Vagina (tissue), 2 donors: Measurements from ENCODE around the gene NPAS3.

Experiments
- CTCF ChIP-seq, 3 experiments: fragments of 450-650 bp in 2 of 3; fragments of 200-600 bp in 1 of 3; sonication (generic) in 1 of 3; IDR thresholded peaks; one replicate each; pipeline ENCODE4 v1.5.1; 2017 to 2019; ENCODE audit warnings: antibody characterized with exemption in 3 of 3, mild to moderate bottlenecking in 2 of 3, moderate library complexity in 2 of 3
- POLR2AphosphoS5 ChIP-seq, 2 donors: sonication (generic); formaldehyde crosslinking; IDR thresholded peaks; one replicate each; pipeline ENCODE4 v1.9.0; 2017; ENCODE audit warnings: antibody characterized with exemption in 2 of 2, mild to moderate bottlenecking in 2 of 2, low read depth in 1 of 2; ENCODE audit not compliant: insufficient read depth in 1 of 2

- TF ChIP-seq CTCF (IDR thresholded peaks at IDR 0.05) = no peak
- TF ChIP-seq POLR2AphosphoS5 (IDR thresholded peaks at IDR 0.05; ENCODE audit: insufficient read depth in 1 of 2, low read depth in 1 of 2) = no peak
These were observed 392.7 kb downstream of the NPAS3 start for GRCh38 chr14:33331176-33331949.
